Measurements from ENCODE around the gene TRIM9. TPM values are rescaled to one million over a fixed set of nuclear protein-coding genes. Genes with fewer than 3 reads are reported as not detected.

The TRIM9 gene
- total RNA-seq, 1 donor from 2014 or later = 1.3 TPM

DNA sequence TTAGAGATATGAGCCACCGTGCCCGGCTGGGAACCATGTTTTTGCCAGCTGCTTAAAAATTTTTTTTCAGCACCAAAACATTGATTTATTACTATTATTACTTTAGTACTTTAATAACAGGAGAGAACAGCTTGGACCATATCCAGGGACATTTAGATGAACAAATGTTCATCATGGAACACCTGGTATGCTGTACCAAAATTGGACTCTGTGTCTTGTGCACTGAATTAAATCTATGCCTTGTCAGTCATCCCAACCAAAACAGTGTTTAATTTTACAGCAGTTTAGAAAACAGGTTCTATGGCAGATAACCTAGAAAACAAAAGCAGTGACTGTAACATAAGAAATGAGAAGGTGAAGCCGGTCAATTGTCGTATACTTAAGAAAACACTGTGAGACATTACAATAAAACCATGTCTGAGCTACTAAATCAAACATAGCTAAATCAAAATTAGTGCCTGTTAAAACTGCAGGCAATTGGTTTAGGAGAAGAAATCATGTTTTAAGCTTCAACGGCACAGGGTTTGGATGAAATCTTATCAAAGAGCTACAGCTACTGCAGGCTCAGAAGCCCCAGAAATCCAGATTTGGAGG is 92.4 kb downstream of the TRIM9 start:
- Histone ChIP-seq H3K27me3 (no peaks in the 10 kb centered on the region), H3K9me3 (ENCODE audit: low read depth) (no peaks in the 10 kb centered on the region), H2AFZ (replicated peaks) (no peak overlapping the region), H3K79me2 (ENCODE audit: low read depth) (no peaks in the 10 kb centered on the region), H3K27ac (no peak overlapping the region), H3F3A (ENCODE audit: low read depth) (no peaks in the 10 kb centered on the region), H3K4me1 (peaks cover 20% of the 10 kb centered on the region), H4K20me1 (ENCODE audit: low read depth) (no peaks in the 10 kb centered on the region), H3K9ac (no peak overlapping the region), H3K4me2 (no peak overlapping the region), H3K4me3 (no peak overlapping the region), H3K36me3 (no peaks in the 10 kb centered on the region)
- Mint-ChIP-seq H3K27me3 (ENCODE audit: insufficient read depth, low read depth) (peaks cover 5% of the 10 kb centered on the region), H3K27ac (no peak overlapping the region), H3K36me3 (peaks cover 2% of the 10 kb centered on the region), H3K4me3 (no peak overlapping the region), H3K4me1 (peaks cover 36% of the 10 kb centered on the region), H3K9me3 (no peaks in the 10 kb centered on the region)
- no peak for DNase-seq (ENCODE audit: low spot score)
- TF ChIP-seq CTCF (IDR thresholded peaks at IDR 0.05) (no peak), EZH2 (IDR thresholded peaks at IDR 0.05) (no peak), EZH2phosphoT487 (IDR thresholded peaks at IDR 0.05) (no peak)

DNA sequence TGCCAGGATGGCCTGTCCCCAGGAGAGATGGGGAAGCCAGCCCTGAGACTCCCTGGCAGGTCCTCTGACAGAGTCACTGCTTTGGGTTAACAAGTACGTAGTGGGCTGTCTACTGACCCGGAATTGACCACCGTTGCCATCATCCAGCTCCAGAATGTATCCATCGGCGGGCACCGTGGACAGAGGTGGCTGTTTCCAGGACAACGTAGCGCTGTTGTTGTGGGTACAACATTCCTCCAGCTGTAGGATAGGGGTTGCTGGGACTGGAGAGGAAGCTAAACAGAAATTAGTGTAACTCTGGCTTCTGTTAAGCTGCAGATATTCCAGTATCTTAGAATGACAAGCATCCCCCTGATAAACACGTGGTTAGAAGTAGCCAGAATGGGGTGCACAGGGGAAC is 94.3 kb downstream of the TRIM9 start:
- Histone ChIP-seq H3K36me3 (no peaks in the 10 kb centered on the region), H3K9me3 (ENCODE audit: low read depth) (no peaks in the 10 kb centered on the region), H2AFZ (replicated peaks) (no peak overlapping the region), H3F3A (ENCODE audit: low read depth) (no peaks in the 10 kb centered on the region), H3K4me1 (peaks cover 6% of the 10 kb centered on the region), H3K4me2 (no peak overlapping the region), H3K9ac (no peak overlapping the region), H3K79me2 (ENCODE audit: low read depth) (no peaks in the 10 kb centered on the region), H3K27me3 (no peaks in the 10 kb centered on the region), H3K4me3 (no peak overlapping the region), H4K20me1 (ENCODE audit: low read depth) (no peaks in the 10 kb centered on the region), H3K27ac (no peak overlapping the region)
- no peak overlapping the region for H3K4me3 Mint-ChIP-seq
- peaks cover 18% of the 10 kb centered on the region for H3K4me1 Mint-ChIP-seq
- no peak for DNase-seq (ENCODE audit: low spot score)
- peaks cover 5% of the 10 kb centered on the region for H3K27me3 Mint-ChIP-seq (ENCODE audit: insufficient read depth, low read depth)
- no peaks in the 10 kb centered on the region for H3K9me3 Mint-ChIP-seq
- no peak for TF ChIP-seq CTCF (IDR thresholded peaks at IDR 0.05)
- no peak for TF ChIP-seq EZH2 (IDR thresholded peaks at IDR 0.05)
- no peak for TF ChIP-seq EZH2phosphoT487 (IDR thresholded peaks at IDR 0.05)
- H3K36me3 Mint-ChIP-seq = peaks cover 2% of the 10 kb centered on the region
- H3K27ac Mint-ChIP-seq = no peak overlapping the region

GRCh38 chr14:50999726-51000125 is 95.2 kb downstream of the TRIM9 start:
- TF ChIP-seq EZH2phosphoT487 (IDR thresholded peaks at IDR 0.05) (no peak), EZH2 (IDR thresholded peaks at IDR 0.05) (no peak), CTCF (IDR thresholded peaks at IDR 0.05) (no peak)
- H4K20me1 ChIP-seq (ENCODE audit: low read depth) = no peaks in the 10 kb centered on the region
- DNase-seq (ENCODE audit: low spot score) = no peak
- Mint-ChIP-seq H3K9me3 (no peaks in the 10 kb centered on the region), H3K36me3 (peaks cover 2% of the 10 kb centered on the region), H3K27me3 (ENCODE audit: insufficient read depth, low read depth) (peaks cover 5% of the 10 kb centered on the region), H3K4me1 (peaks cover 11% of the 10 kb centered on the region), H3K27ac (no peak overlapping the region), H3K4me3 (peak overlapping the region; percentile 4)
- H2AFZ ChIP-seq (replicated peaks) = no peak overlapping the region
- no peaks in the 10 kb centered on the region for H3K36me3 ChIP-seq
- peaks cover 6% of the 10 kb centered on the region for H3K4me1 ChIP-seq
- H3K9me3 ChIP-seq (ENCODE audit: low read depth) = no peaks in the 10 kb centered on the region
- H3K4me3 ChIP-seq = no peak overlapping the region
- no peaks in the 10 kb centered on the region for H3F3A ChIP-seq (ENCODE audit: low read depth)
- no peaks in the 10 kb centered on the region for H3K79me2 ChIP-seq (ENCODE audit: low read depth)
- no peak overlapping the region for H3K9ac ChIP-seq
- H3K27me3 ChIP-seq = no peaks in the 10 kb centered on the region
- no peak overlapping the region for H3K27ac ChIP-seq
- H3K4me2 ChIP-seq = no peak overlapping the region

Measured in neural progenitor cell (in vitro differentiated cells).